Cardiac muscle cell (in vitro differentiated cells and primary cell): ENCODE results near the gene SLC13A3. TPM values are rescaled to one million over a fixed set of nuclear protein-coding genes. Genes with fewer than 3 reads are reported as not detected.

ENCODE experiments used
- DNase-seq, 2 donors: peaks; one replicate each; pipeline versions ENCODE4 v3.0.0 to v3.0.0-alpha.2; 2010 to 2017; ENCODE audit warnings: low read depth in 1 of 2, low spot score in 1 of 2
- H3K27ac ChIP-seq: fragments of 200-600 bp; sonication (generic); 2 replicates; pipeline ENCODE4 v1.5.1; 2016
- H3K27me3 ChIP-seq: fragments of 200-600 bp; sonication (generic); 2 replicates; pipeline ENCODE4 v1.6.0; 2016; ENCODE audit warnings: control low read depth
- H3K36me3 ChIP-seq: fragments of 200-600 bp; sonication (generic); 2 replicates; pipeline ENCODE4 v1.5.1; 2016; ENCODE audit warnings: control low read depth
- H3K4me1 ChIP-seq: fragments of 200-600 bp; sonication (generic); 2 replicates; pipeline ENCODE4 v1.8.1; 2017; ENCODE audit warnings: low read depth, mild to moderate bottlenecking, mixed run types
- H3K4me3 ChIP-seq: fragments of 200-600 bp; sonication (generic); 2 replicates; pipeline ENCODE4 v1.5.1; 2016; ENCODE audit warnings: mild to moderate bottlenecking
- H3K9me3 ChIP-seq: fragments of 200-600 bp; sonication (generic); 2 replicates; pipeline ENCODE4 v1.5.1; 2017; ENCODE audit warnings: low read depth, mild to moderate bottlenecking, control low read depth
- polyA plus RNA-seq: library from polyadenylated mRNA; unstranded; fragments of >200 nt; fragmentation: Nextera tagmentation; extraction: Ambion mirVana; gene quantifications from 2 replicates; pipeline ENCODE4 v1.2.1, GENCODE V29; 2016
- total RNA-seq: library from RNA; depleted of rRNA; stranded (reverse); fragments of >200 nt; gene quantifications from 2 replicates; pipeline ENCODE4 v1.2.3, GENCODE V29; 2016
- TF ChIP-seq, protein P1 (sequence below): IDR thresholded peaks from 2 replicates; pipeline ENCODE4 v1.5.1; 2012; ENCODE audit warnings: low read depth, mild to moderate bottlenecking, low read length

Gene SLC13A3
- total and polyA plus RNA-seq, 2 experiments from 2014 or later, result 2.1 to 3.9 TPM

DNA sequence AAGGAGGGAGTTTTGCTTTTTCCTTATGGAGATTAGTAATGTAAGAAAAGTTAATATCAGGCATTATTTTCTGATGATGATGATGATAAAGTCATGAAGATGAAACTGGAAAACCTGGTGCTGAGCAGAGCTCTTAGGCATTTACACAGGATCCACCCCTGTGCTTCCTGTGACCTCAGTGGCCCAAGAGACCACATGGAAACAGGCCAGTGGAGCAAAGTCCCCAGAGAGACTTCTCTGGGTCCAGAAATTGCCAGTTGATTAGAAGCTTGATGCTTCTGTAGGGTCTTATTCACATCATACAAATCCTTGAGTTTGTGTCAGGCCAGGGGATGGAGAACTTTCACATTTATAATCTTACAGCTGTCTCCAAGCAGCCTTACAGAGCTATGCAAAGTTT lies 46.1 kb downstream of the SLC13A3 start:
- Histone ChIP-seq H3K27me3 (no peaks in the 10 kb centered on the region), H3K27ac (no peak overlapping the region), H3K4me3 (no peak overlapping the region), H3K4me1 (no peaks in the 10 kb centered on the region), H3K36me3 (no peaks in the 10 kb centered on the region), H3K9me3 (no peaks in the 10 kb centered on the region)
- DNase-seq, result no peak
- TF ChIP-seq, protein P1, sequence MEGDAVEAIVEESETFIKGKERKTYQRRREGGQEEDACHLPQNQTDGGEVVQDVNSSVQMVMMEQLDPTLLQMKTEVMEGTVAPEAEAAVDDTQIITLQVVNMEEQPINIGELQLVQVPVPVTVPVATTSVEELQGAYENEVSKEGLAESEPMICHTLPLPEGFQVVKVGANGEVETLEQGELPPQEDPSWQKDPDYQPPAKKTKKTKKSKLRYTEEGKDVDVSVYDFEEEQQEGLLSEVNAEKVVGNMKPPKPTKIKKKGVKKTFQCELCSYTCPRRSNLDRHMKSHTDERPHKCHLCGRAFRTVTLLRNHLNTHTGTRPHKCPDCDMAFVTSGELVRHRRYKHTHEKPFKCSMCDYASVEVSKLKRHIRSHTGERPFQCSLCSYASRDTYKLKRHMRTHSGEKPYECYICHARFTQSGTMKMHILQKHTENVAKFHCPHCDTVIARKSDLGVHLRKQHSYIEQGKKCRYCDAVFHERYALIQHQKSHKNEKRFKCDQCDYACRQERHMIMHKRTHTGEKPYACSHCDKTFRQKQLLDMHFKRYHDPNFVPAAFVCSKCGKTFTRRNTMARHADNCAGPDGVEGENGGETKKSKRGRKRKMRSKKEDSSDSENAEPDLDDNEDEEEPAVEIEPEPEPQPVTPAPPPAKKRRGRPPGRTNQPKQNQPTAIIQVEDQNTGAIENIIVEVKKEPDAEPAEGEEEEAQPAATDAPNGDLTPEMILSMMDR, result no peak

DNA sequence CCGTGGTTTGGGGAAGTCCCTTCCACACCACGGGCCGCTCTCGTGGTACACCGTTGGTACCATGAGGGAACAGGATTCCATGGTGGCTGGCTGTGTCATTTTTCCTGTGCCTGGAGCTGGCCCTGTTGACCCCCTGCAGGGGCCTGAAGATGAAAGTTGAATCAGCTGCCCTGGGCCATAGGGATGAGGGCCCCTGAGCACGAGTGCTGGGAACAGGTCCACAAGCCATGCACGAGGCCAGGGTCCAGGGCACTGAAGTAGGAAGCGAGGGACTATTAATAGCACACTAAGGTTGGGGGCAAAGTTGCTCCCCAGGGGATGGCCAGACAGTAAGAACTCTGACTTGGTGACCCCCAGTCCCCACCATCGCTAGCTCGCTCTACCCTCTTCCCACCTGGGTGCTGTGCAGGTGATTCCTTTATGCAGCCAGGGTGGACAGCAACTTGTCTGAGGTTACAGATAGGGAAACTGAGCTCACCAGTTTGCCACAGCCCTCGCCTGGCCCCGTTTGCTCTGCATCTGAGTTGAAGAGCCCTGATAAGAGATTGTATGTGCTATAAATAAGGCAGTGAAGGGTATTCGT lies 46.6 kb downstream of the SLC13A3 start:
- no peaks in the 10 kb centered on the region for H3K36me3 ChIP-seq
- H3K4me3 ChIP-seq, result no peak overlapping the region
- TF ChIP-seq, protein P1, result no peak
- H3K27ac ChIP-seq, result no peak overlapping the region
- DNase-seq, result no peak
- H3K4me1 ChIP-seq, result no peaks in the 10 kb centered on the region
- H3K27me3 ChIP-seq, result no peaks in the 10 kb centered on the region
- no peaks in the 10 kb centered on the region for H3K9me3 ChIP-seq

DNA sequence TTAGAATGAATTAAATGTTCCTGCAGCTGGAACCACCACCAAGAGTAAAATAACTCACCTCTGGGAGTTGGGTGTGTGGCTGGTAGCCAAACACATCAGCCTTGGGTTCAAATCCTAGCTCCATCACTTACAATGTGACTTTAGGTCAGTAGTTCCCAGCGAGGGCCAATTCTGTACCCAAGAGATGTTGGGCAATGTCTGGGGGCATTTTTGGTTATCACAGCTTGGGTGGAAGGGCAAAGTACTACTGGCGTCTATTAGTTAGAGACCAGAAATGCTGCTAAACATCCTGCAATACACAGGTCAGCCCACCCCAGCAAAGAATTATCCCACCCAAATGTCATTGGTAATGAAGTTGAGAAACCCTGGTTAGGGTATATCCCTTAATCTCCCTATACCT lies 48.8 kb downstream of the SLC13A3 start:
- Histone ChIP-seq H3K9me3 (no peaks in the 10 kb centered on the region), H3K4me3 (no peak overlapping the region), H3K27ac (no peak overlapping the region), H3K4me1 (no peaks in the 10 kb centered on the region), H3K27me3 (no peaks in the 10 kb centered on the region), H3K36me3 (no peaks in the 10 kb centered on the region)
- TF ChIP-seq, protein P1, result no peak
- no peak for DNase-seq

DNA sequence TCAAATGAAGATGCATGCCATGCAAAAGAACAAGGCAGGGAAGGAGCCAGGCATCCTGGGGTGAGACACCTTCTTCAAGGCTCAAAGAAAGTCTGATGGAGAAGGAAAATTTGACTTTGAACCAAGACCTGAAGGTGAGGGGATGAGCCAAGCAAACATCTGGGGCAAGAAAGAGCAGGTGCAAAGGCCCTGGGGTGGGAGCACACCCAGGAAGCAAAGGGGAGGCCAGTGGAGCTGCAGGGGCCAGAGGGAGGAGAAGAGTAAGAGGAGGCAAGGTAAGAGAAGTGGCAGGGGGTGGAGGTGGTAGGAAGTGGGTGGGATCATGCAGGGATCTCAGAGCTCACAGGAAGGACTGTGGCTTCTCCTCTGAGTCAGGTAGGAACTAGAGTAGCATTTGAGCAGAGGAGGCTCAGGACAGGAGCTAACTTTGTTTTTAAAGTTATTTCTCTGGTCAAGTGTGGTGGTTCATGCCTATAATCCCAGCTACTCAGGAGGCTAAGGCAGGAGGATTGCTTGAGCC lies 49.6 kb downstream of the SLC13A3 start:
- H3K4me3 ChIP-seq, result no peak overlapping the region
- no peak for DNase-seq
- H3K4me1 ChIP-seq, result no peaks in the 10 kb centered on the region
- H3K9me3 ChIP-seq, result no peaks in the 10 kb centered on the region
- H3K27me3 ChIP-seq, result no peaks in the 10 kb centered on the region
- TF ChIP-seq, protein P1, result no peak
- H3K27ac ChIP-seq, result no peak overlapping the region
- H3K36me3 ChIP-seq, result no peaks in the 10 kb centered on the region

DNA sequence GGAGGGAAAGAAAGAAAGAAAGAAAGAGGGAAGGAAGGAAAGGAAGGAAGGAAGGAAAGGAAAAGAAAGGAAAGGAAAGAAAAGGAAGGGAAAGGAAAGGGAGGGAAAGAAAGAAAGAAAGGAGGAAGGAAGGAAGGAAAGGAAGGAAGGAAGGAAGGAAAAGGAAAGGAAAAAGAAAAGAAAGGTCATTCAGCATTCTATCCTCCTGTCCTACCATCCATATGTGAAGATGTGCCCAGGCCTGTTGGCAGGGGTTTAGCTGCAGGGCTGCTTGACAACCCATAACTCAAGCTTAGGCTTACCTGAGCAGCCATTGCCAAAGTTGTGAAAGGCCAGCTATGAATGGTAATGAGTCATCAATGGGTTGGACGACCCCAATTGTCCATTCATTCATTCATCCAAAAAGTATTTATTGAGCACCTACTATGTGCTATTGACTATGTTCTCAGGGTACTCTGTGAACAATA lies 50.9 kb downstream of the SLC13A3 start:
- TF ChIP-seq, protein P1, result no peak
- H3K9me3 ChIP-seq, result no peaks in the 10 kb centered on the region
- no peak overlapping the region for H3K27ac ChIP-seq
- H3K4me1 ChIP-seq, result no peaks in the 10 kb centered on the region
- no peaks in the 10 kb centered on the region for H3K27me3 ChIP-seq
- H3K36me3 ChIP-seq, result no peaks in the 10 kb centered on the region
- no peak for DNase-seq
- H3K4me3 ChIP-seq, result no peak overlapping the region
